ENCODE data around the gene STAU1.
"Not testable (repeated sequence)": the region's sequence is repeated elsewhere in the genome, so short reads cannot be mapped to it uniquely, and the experiment has no call there.

The STAU1 gene

GRCh38 chr20:49203011-49203410 is 14.9 kb upstream of the STAU1 start:
- DNase-seq (ENCODE audit: low read depth, low spot score): no peak

- no peak for DNase-seq (ENCODE audit: low read depth, low spot score)
Observed at GRCh38 chr20:49199729-49200293, 11.7 kb upstream of the STAU1 start.

- not testable (repeated sequence) for DNase-seq (ENCODE audit: low read depth, low spot score)
Observed at GRCh38 chr20:49192944-49193518, 4.9 kb upstream of the STAU1 start.

- no peak for DNase-seq (ENCODE audit: low read depth, low spot score)
Observed at GRCh38 chr20:49187330-49187850, 744 bp downstream of the STAU1 start.

GRCh38 chr20:49186535-49187329 is 1.4 kb downstream of the STAU1 start:
- peak; percentile 48 for DNase-seq (ENCODE audit: low read depth, low spot score)

GRCh38 chr20:49185071-49185761 is 2.9 kb downstream of the STAU1 start:
- DNase-seq (ENCODE audit: low read depth, low spot score): no peak

- no peak for DNase-seq (ENCODE audit: low read depth, low spot score)
Observed at GRCh38 chr20:49184691-49185070, 3.5 kb downstream of the STAU1 start.

GRCh38 chr20:49184084-49184501 is 4.0 kb downstream of the STAU1 start:
- not testable (repeated sequence) for DNase-seq (ENCODE audit: low read depth, low spot score)

GRCh38 chr20:49183444-49183843 is 4.7 kb downstream of the STAU1 start:
- DNase-seq (ENCODE audit: low read depth, low spot score): no peak

GRCh38 chr20:49181265-49181877 is 6.8 kb downstream of the STAU1 start:
- DNase-seq (ENCODE audit: low read depth, low spot score): no peak

- DNase-seq (ENCODE audit: low read depth, low spot score): no peak
Observed at GRCh38 chr20:49179368-49180277, 8.5 kb downstream of the STAU1 start.

GRCh38 chr20:49174183-49174582 is 14.0 kb downstream of the STAU1 start:
- no peak for DNase-seq (ENCODE audit: low read depth, low spot score)

GRCh38 chr20:49172413-49172812 is 15.7 kb downstream of the STAU1 start:
- no peak for DNase-seq (ENCODE audit: low read depth, low spot score)

- no peak for DNase-seq (ENCODE audit: low read depth, low spot score)
Observed at GRCh38 chr20:49171909-49172308, 16.2 kb downstream of the STAU1 start.

- no peak for DNase-seq (ENCODE audit: low read depth, low spot score)
Observed at GRCh38 chr20:49170714-49171113, 17.4 kb downstream of the STAU1 start.

- no peak for DNase-seq (ENCODE audit: low read depth, low spot score)
Observed at GRCh38 chr20:49169547-49169946, 18.6 kb downstream of the STAU1 start.

- not testable (repeated sequence) for DNase-seq (ENCODE audit: low read depth, low spot score)
Observed at GRCh38 chr20:49168864-49169263, 19.3 kb downstream of the STAU1 start.

GRCh38 chr20:49167811-49168507 is 20.2 kb downstream of the STAU1 start:
- DNase-seq (ENCODE audit: low read depth, low spot score): no peak

GRCh38 chr20:49166534-49167449 is 21.3 kb downstream of the STAU1 start:
- no peak for DNase-seq (ENCODE audit: low read depth, low spot score)
